K562 (cell line): Measurements from ENCODE around the gene IL6ST. TPM values are rescaled to one million over a fixed set of nuclear protein-coding genes. Genes with fewer than 3 reads are reported as not detected.

ENCODE experiments used
- ATAC-seq: fragments of 200-7000 bp; cut with Tn5 transposase; 3 replicates; pipeline ENCODE4 v1.9.1; 2020; ENCODE audit warnings: moderate library complexity
- BruUV-seq: library from RNA; stranded (reverse); fragments of 400-500 nt; replicated peaks from 2 replicates; lab custom pipeline; 2021; lab: Mats Ljungman, UMichigan
- CTCF ChIA-PET: fragments of 300-600 bp; formaldehyde crosslinking; extraction: SDS; loops from one replicate; lab custom pipeline; 2021; ENCODE audit warnings: low intra/inter-chr PET ratio; lab: Yijun Ruan, JAX
- POLR2A ChIA-PET: fragments of 300-600, 350-650 bp; sonication (Branson Sonifier 250); formaldehyde crosslinking; extraction: SDS; loops from one replicate; lab custom pipeline; 2021; ENCODE audit warnings: antibody characterized with exemption, inconsistent platforms; lab: Yijun Ruan, JAX
- DNase-seq, 4 experiments: peaks; one replicate each; pipeline versions ENCODE4 v3.0.0 to v3.0.0-alpha.2; 2011 to 2018; ENCODE audit warnings: low spot score in 3 of 4, mixed read lengths in 3 of 4; ENCODE audit errors: extremely low read depth in 1 of 4
- FAIRE-seq: peaks from 2 replicates; lab custom pipeline; 2011; peaks lifted over from hg19 to GRCh38; lab: Jason Lieb, UNC
- H2AFZ ChIP-seq: 2 replicates; pipeline ENCODE4 v1.6.0; 2011; ENCODE audit warnings: low read depth, low read length, control low read depth, inconsistent platforms
- H3K27ac ChIP-seq: fragments of 200-600 bp; 3 replicates; pipeline ENCODE4 v1.8.0; 2011; ENCODE audit warnings: low read depth, mild to moderate bottlenecking, control low read depth, inconsistent platforms, low read length, moderate library complexity, mixed read lengths; ENCODE audit errors: extremely low read depth
- H3K27me3 ChIP-seq, 2 experiments: fragments of 300-600 bp in 1 of 2; 2 replicates in 1 of 2; 3 replicates in 1 of 2; pipeline versions ENCODE4 v1.6.0 to v1.8.0; 2011; ENCODE audit warnings: inconsistent platforms in 2 of 2, low read length in 2 of 2, mild to moderate bottlenecking in 1 of 2, mixed read lengths in 1 of 2, moderate library complexity in 1 of 2; ENCODE audit not compliant: control insufficient read depth in 2 of 2, insufficient read depth in 2 of 2
- H3K36me3 ChIP-seq: fragments of 300-600 bp; 3 replicates; pipeline ENCODE4 v1.8.0; 2011; ENCODE audit warnings: mild to moderate bottlenecking, low read length, inconsistent platforms; ENCODE audit not compliant: control insufficient read depth, insufficient read depth
- H3K4me1 ChIP-seq, 2 experiments: fragments of 200-600 bp in 1 of 2; replicated peaks in 1 of 2; 2 replicates in 1 of 2; 3 replicates in 1 of 2; pipeline versions ENCODE4 v1.5.1 to v1.8.0; 2011; ENCODE audit warnings: inconsistent platforms in 2 of 2, low read length in 2 of 2, mild to moderate bottlenecking in 1 of 2, mixed read lengths in 1 of 2, moderate library complexity in 1 of 2; ENCODE audit not compliant: control insufficient read depth in 2 of 2, insufficient read depth in 2 of 2
- H3K4me2 ChIP-seq: 2 replicates; pipeline ENCODE4 v1.6.1; 2011; ENCODE audit warnings: low read length, control low read depth, inconsistent platforms, mixed read lengths; ENCODE audit not compliant: insufficient read depth
- H3K4me3 ChIP-seq: fragments of 200-600 bp; sonication (generic), shearing (Covaris generic); 2 replicates; pipeline ENCODE4 v1.5.1; 2016; ENCODE audit warnings: control low read depth, inconsistent platforms
- H3K79me2 ChIP-seq: fragments of 200-600 bp; 3 replicates; pipeline ENCODE4 v1.8.0; 2011; ENCODE audit warnings: low read length, inconsistent platforms; ENCODE audit not compliant: control insufficient read depth, insufficient read depth
- H3K9ac ChIP-seq, 2 experiments: 2 replicates each; pipeline versions ENCODE4 v1.6.0 to v1.6.1; 2011; ENCODE audit warnings: low read depth in 2 of 2, low read length in 2 of 2, control low read depth in 1 of 2, inconsistent platforms in 1 of 2, mild to moderate bottlenecking in 1 of 2, mixed read lengths in 1 of 2; ENCODE audit not compliant: insufficient read depth in 1 of 2
- H3K9me1 ChIP-seq: one replicate; pipeline ENCODE4 v1.6.0; 2011; ENCODE audit warnings: inconsistent platforms, mild to moderate bottlenecking, low read length, moderate library complexity; ENCODE audit not compliant: control insufficient read depth, insufficient read depth
- H3K9me3 ChIP-seq: replicated peaks from 2 replicates; pipeline ENCODE4 v1.5.1; 2011; ENCODE audit warnings: low read depth, low read length, inconsistent platforms; ENCODE audit not compliant: control insufficient read depth, insufficient read depth
- H4K20me1 ChIP-seq: replicated peaks from 2 replicates; pipeline ENCODE4 v1.6.1; 2011; ENCODE audit warnings: low read length, inconsistent platforms, mixed read lengths; ENCODE audit not compliant: control insufficient read depth, insufficient read depth
- BACH1 ChIP-seq: fragments of 200-800 bp; sonication (Bioruptor generic); IDR thresholded peaks from 2 replicates; pipeline ENCODE4 v1.6.1; 2016; ENCODE audit warnings: missing genetic modification characterization, missing compliant biosample characterization
- ELF4 ChIP-seq: fragments of 450-650 bp; formaldehyde crosslinking; IDR thresholded peaks from 2 replicates; pipeline ENCODE4 v1.4.0; 2022; ENCODE audit warnings: missing genetic modification characterization
- HNRNPL ChIP-seq: fragments of 200-400 bp; formaldehyde crosslinking; IDR thresholded peaks from 2 replicates; pipeline ENCODE4 v1.6.1; 2017; ENCODE audit warnings: low read depth, mild to moderate bottlenecking, low read length
- JUNB ChIP-seq: fragments of 450-650 bp; formaldehyde crosslinking; conservative IDR thresholded peaks from 2 replicates; pipeline ENCODE4 v1.4.0; 2020; ENCODE audit warnings: mild to moderate bottlenecking
- MEIS2 ChIP-seq: fragments of 450-650 bp; IDR thresholded peaks from 2 replicates; pipeline ENCODE4 v1.6.1; 2014; ENCODE audit warnings: mild to moderate bottlenecking; ENCODE audit not compliant: partially characterized antibody
- NUFIP1 ChIP-seq: fragments of 450-650 bp; IDR thresholded peaks from 2 replicates; pipeline ENCODE4 v1.6.1; 2018; ENCODE audit not compliant: partially characterized antibody
- TOE1 ChIP-seq, 2 experiments: fragments of 450-650 bp in 1 of 2; sonication (generic) in 1 of 2; formaldehyde crosslinking in 1 of 2; IDR thresholded peaks; 2 replicates each; pipeline versions ENCODE4 v1.7.1 to v1.8.0; 2016 to 2022; ENCODE audit warnings: borderline replicate concordance in 2 of 2, mild to moderate bottlenecking in 2 of 2, antibody characterized with exemption in 1 of 2, inconsistent platforms in 1 of 2, low read depth in 1 of 2, missing genetic modification reagents in 1 of 2, moderate library complexity in 1 of 2
- ZBTB34 ChIP-seq: fragments of 250-450 bp; sonication (Bioruptor Pico); IDR thresholded peaks from 2 replicates; pipeline ENCODE4 v1.8.0; 2021; ENCODE audit warnings: mild to moderate bottlenecking, moderate library complexity
- WGBS: fragments of 100-300 bp; shearing (Covaris generic); methylation state at CpG from one replicate; pipeline ENCODE4 v1.1.6; 2016; ENCODE audit warnings: low coverage, mixed read lengths; ENCODE audit not compliant: insufficient coverage; ENCODE audit errors: missing lambda C conversion rate; 5-methylcytosine and 5-hydroxymethylcytosine counted together
- in situ Hi-C: fragments of 300-500 bp; cut with MboI; formaldehyde crosslinking; loops from 4 replicates; pipeline ENCODE4 v1.15.0; 2018; ENCODE audit warnings: inconsistent platforms, mixed read lengths
- intact Hi-C: fragments of 100-400 bp; cut with micrococcal nuclease; formaldehyde crosslinking; loops from 2 replicates; pipeline ENCODE4 v1.14.2; 2022
- polyA plus RNA-seq, 8 experiments: library from polyadenylated mRNA; depleted of rRNA in 4 of 8; stranded (reverse) in 5 of 8; unstranded in 3 of 8; fragments of >200 nt; fragmentation: Nextera tagmentation in 2 of 8; fragmentation: Illumina TruSeq in 1 of 8; extraction: Ambion mirVana in 2 of 8; extraction: Trizol in 1 of 8; gene quantifications; 2 replicates each; pipeline versions ENCODE4 v1.2.1 to v1.2.3, GENCODE V29; 2011 to 2014; ENCODE audit warnings: inconsistent platforms in 1 of 8, missing spikeins in 1 of 8
- total RNA-seq, 7 experiments: library from RNA; depleted of rRNA in 6 of 7; stranded (reverse); fragments of >200 nt in 6 of 7; fragmentation: Illumina TruSeq in 2 of 7; extraction: Trizol in 2 of 7; gene quantifications; 2 replicates each; pipeline versions ENCODE4 v1.2.1 to v1.2.3, GENCODE V29; 2011 to 2021; ENCODE audit warnings: low replicate concordance in 1 of 7
- TF ChIP-seq, protein P1 (sequence below): fragments of 450-650 bp; formaldehyde crosslinking; conservative IDR thresholded peaks from 2 replicates; pipeline ENCODE4 v1.4.0; 2022; ENCODE audit warnings: mild to moderate bottlenecking, missing genetic modification characterization
- TF ChIP-seq, protein P2 (sequence below), 2 experiments: fragments of 450-650 bp; IDR thresholded peaks; 2 replicates each; pipeline ENCODE4 v1.6.1; 2016

IL6ST gene
- total and polyA plus RNA-seq, 9 of the 15 experiments (the other 6 are each of a cell fraction or from before 2014, with no cell fraction given) = 2.0 to 27.0 (median 7.9) TPM

DNA sequence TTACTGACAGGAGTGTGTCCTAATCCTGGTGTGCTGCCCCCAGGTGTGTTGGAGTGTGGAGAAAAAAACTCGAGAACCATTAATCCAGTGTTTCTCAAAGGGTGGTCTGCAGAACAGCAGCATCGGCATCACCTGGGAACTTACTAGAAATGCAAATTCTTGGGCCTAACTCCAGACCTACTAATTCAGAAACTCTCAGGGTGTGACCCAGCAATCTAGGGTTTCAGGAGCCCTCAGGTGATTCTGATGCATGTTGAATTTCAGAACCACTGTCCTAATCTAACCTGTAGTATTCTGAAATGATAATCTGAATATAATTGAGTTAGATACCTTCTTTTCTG, 30.0 kb upstream of the IL6ST start:
- FAIRE-seq = no peak
- WGBS = 62% methylated on average over 2 of the region's 2 CpGs
- H4K20me1 ChIP-seq = no peaks in the 10 kb centered on the region
- no peaks in the 10 kb centered on the region for H3K79me2 ChIP-seq
- H3K4me2 ChIP-seq = no peak overlapping the region
- peak overlapping the region; percentile 0; the same call in 1 of the 2 replicates for H2AFZ ChIP-seq
- in situ Hi-C loops (no loop called here), intact Hi-C loops (no loop called here)
- H3K27me3 ChIP-seq = no peaks in the 10 kb centered on the region
- peaks cover 5 to 19% of the 10 kb centered on the region in 2 experiments; a peak in 3 of 5 replicates for H3K4me1 ChIP-seq
- no peaks in the 10 kb centered on the region for H3K9me3 ChIP-seq
- ChIA-PET POLR2A (interaction anchor here (1.1 kb wide), 1 partner anchor 56 kb away, joined by 3 read pairs; no protein-coding TSS in a partner anchor), CTCF (no interaction called here)
- H3K27ac ChIP-seq = no peak overlapping the region
- H3K9ac ChIP-seq = no peak overlapping the region
- H3K36me3 ChIP-seq = no peaks in the 10 kb centered on the region
- H3K4me3 ChIP-seq = no peak overlapping the region
- no TSS peak for BruUV-seq
- no peaks in the 10 kb centered on the region for H3K9me1 ChIP-seq
- no peak for DNase-seq
- ATAC-seq = no peak
- TF ChIP-seq, protein P1, sequence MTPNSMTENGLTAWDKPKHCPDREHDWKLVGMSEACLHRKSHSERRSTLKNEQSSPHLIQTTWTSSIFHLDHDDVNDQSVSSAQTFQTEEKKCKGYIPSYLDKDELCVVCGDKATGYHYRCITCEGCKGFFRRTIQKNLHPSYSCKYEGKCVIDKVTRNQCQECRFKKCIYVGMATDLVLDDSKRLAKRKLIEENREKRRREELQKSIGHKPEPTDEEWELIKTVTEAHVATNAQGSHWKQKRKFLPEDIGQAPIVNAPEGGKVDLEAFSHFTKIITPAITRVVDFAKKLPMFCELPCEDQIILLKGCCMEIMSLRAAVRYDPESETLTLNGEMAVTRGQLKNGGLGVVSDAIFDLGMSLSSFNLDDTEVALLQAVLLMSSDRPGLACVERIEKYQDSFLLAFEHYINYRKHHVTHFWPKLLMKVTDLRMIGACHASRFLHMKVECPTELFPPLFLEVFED (CRISPR knock-in tag) = no peak
- TF ChIP-seq, protein P2, sequence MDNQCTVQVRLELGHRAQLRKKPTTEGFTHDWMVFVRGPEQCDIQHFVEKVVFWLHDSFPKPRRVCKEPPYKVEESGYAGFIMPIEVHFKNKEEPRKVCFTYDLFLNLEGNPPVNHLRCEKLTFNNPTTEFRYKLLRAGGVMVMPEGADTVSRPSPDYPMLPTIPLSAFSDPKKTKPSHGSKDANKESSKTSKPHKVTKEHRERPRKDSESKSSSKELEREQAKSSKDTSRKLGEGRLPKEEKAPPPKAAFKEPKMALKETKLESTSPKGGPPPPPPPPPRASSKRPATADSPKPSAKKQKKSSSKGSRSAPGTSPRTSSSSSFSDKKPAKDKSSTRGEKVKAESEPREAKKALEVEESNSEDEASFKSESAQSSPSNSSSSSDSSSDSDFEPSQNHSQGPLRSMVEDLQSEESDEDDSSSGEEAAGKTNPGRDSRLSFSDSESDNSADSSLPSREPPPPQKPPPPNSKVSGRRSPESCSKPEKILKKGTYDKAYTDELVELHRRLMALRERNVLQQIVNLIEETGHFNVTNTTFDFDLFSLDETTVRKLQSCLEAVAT (IDR thresholded peaks at IDR 0.05) = no peak
- TF ChIP-seq NUFIP1 (no peak), JUNB (CRISPR knock-in tag) (no peak), TOE1 (IDR thresholded peaks at IDR 0.05; ENCODE audit: borderline replicate concordance) (no peak), TOE1 (CRISPR knock-in tag; IDR thresholded peaks at IDR 0.05; ENCODE audit: borderline replicate concordance, low read depth) (no peak), BACH1 (no peak), HNRNPL (no peak), ELF4 (no peak), ZBTB34 (CRISPR knock-in tag) (no peak), MEIS2 (no peak)
